Measurements from ENCODE around the gene XDH.

DNA sequence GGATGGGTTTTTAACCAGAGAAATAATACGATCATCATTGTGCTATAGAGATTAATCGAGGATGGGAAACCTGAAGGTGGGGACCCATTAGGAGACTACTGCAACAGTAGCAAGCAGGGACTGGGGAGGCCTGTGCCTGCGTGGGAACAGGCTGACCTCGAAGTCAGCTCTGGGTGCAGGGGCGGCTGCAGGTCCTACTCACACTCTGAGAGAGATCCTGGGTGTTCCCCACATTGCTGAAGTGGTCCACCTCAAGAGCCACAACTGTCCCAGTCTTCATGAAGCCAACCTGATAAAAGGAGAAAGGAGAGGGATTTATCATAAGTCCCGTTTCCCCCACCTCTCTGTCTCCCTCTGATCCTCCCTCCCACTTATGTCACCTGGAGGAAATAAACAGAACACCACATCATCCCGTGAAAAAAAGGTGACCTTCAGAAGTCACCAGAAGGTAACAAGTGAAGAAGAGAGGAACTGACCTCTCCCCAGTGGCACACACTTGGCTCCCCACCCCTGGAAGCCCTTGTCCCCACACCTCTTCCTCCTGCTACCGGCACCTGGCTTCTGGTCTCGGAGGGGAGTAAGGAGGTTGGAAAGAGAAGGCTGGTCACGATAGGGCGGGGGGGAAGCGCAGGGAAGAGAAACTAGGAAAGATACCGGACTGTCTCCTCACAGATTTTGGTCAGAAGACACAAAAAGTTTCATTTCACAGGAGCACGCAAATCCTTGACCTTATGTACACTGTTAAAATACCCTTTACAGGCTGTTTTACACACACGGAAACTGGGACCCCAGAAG lies 50.4 kb downstream of the XDH start:
- TF ChIP-seq, protein P1, sequence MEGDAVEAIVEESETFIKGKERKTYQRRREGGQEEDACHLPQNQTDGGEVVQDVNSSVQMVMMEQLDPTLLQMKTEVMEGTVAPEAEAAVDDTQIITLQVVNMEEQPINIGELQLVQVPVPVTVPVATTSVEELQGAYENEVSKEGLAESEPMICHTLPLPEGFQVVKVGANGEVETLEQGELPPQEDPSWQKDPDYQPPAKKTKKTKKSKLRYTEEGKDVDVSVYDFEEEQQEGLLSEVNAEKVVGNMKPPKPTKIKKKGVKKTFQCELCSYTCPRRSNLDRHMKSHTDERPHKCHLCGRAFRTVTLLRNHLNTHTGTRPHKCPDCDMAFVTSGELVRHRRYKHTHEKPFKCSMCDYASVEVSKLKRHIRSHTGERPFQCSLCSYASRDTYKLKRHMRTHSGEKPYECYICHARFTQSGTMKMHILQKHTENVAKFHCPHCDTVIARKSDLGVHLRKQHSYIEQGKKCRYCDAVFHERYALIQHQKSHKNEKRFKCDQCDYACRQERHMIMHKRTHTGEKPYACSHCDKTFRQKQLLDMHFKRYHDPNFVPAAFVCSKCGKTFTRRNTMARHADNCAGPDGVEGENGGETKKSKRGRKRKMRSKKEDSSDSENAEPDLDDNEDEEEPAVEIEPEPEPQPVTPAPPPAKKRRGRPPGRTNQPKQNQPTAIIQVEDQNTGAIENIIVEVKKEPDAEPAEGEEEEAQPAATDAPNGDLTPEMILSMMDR (conservative IDR thresholded peaks at IDR 0.05), result no peak
- TF ChIP-seq EZH2 (IDR thresholded peaks at IDR 0.05; ENCODE audit: low read depth), result no peak
